Loucy (cell line): ENCODE data around the gene TSSC4.

ENCODE experiments used
- H2AFZ ChIP-seq: fragments of 200-600 bp; sonication (generic); 2 replicates; pipeline ENCODE4 v1.6.0; 2016; ENCODE audit warnings: antibody characterized with exemption, mild to moderate bottlenecking, low read length, moderate library complexity
- H3F3A ChIP-seq: fragments of 200-600 bp; 2 replicates; pipeline ENCODE4 v1.6.0; 2016; ENCODE audit warnings: antibody characterized with exemption, low read depth, mild to moderate bottlenecking
- H3K27me3 ChIP-seq: fragments of 200-600 bp; sonication (generic); 2 replicates; pipeline ENCODE4 v1.6.1; 2014; ENCODE audit warnings: low read length, mild to moderate bottlenecking; ENCODE audit not compliant: insufficient read depth, poor library complexity, severe bottlenecking
- H3K36me3 ChIP-seq: fragments of 200-600 bp; sonication (generic); 2 replicates; pipeline ENCODE4 v1.6.1; 2016; ENCODE audit warnings: low read length; ENCODE audit not compliant: insufficient read depth
- H3K4me1 ChIP-seq: fragments of 200-600 bp; sonication (generic); 2 replicates; pipeline ENCODE4 v1.5.1; 2014; ENCODE audit warnings: low read length, mild to moderate bottlenecking; ENCODE audit not compliant: insufficient read depth, poor library complexity, severe bottlenecking
- H3K4me2 ChIP-seq: fragments of 200-600 bp; sonication (generic); 2 replicates; pipeline ENCODE4 v1.6.0; 2014; ENCODE audit warnings: antibody characterized with exemption, low read length, low read depth, mild to moderate bottlenecking; ENCODE audit not compliant: poor library complexity, severe bottlenecking
- H3K4me3 ChIP-seq: fragments of 200-600 bp; sonication (generic); 2 replicates; pipeline ENCODE4 v1.5.1; 2014; ENCODE audit warnings: low read length, mild to moderate bottlenecking, mixed read lengths; ENCODE audit not compliant: poor library complexity, severe bottlenecking
- H3K79me2 ChIP-seq: fragments of 200-600 bp; sonication (generic); 2 replicates; pipeline ENCODE4 v1.6.1; 2014; ENCODE audit warnings: low read length; ENCODE audit not compliant: insufficient read depth
- H3K9ac ChIP-seq: fragments of 200-600 bp; sonication (generic); 2 replicates; pipeline ENCODE4 v1.6.0; 2014; ENCODE audit warnings: mild to moderate bottlenecking, low read depth, low read length, moderate library complexity; ENCODE audit not compliant: poor library complexity, severe bottlenecking
- H3K9me2 ChIP-seq: fragments of 200-600 bp; sonication (generic); replicated peaks from 2 replicates; pipeline ENCODE4 v1.6.1; 2016; ENCODE audit warnings: low read depth, low read length, mixed read lengths
- H3K9me3 ChIP-seq: fragments of 200-600 bp; sonication (generic); 2 replicates; pipeline ENCODE4 v1.6.1; 2014; ENCODE audit warnings: mild to moderate bottlenecking, antibody characterized with exemption, low read length, low read depth; ENCODE audit not compliant: insufficient read depth
- H4K20me1 ChIP-seq: fragments of 200-600 bp; sonication (generic); 2 replicates; pipeline ENCODE4 v1.6.0; 2014; ENCODE audit warnings: antibody characterized with exemption, low read length, mild to moderate bottlenecking; ENCODE audit not compliant: insufficient read depth, poor library complexity, severe bottlenecking
- EZH2phosphoT487 ChIP-seq: fragments of 200-600 bp; IDR thresholded peaks from 2 replicates; pipeline ENCODE4 v1.6.1; 2018; ENCODE audit warnings: antibody characterized with exemption, mild to moderate bottlenecking, moderate library complexity, borderline replicate concordance
- TF ChIP-seq, protein P1 (sequence below): fragments of 200-600 bp; sonication (generic); conservative IDR thresholded peaks from 2 replicates; pipeline ENCODE4 v1.5.1; 2014; ENCODE audit warnings: mild to moderate bottlenecking, antibody characterized with exemption, low read length

TSSC4 gene

DNA sequence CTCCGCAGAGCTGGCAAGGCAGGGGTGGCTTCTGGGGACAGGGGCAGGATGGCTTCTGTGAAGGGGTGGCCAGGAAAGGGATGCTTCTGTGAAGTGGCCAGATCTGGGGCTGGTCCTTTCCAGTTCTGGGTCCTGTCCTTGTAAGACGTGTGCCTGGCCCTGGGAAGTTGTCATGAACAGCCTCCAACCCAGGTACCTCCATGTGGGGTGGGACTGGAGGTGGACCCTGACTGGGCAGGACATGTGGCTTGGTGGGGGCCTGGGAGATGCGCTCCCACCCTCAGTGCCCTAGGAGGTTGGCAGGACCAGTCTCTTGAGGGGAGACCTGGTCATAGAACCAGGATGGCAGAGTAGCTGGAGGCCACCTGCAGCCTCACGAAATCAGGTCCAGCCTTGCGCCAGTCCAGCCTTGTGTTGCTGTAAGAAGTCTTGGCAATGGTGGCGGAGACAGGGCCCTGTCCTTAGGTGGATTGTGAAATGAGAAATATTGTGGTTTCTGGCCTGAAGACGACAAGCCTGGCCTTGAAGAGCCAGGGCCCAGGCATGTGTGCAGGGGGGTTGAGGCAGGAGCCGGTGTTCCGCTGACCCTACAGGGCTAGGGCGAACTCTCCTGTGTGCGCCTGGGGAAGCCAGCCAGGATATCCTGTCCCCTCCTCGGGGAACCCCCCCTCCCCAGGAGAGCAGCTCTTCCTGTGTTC is 46.9 kb downstream of the TSSC4 start:
- Histone ChIP-seq H3F3A (no peaks in the 10 kb centered on the region), H4K20me1 (no peaks in the 10 kb centered on the region), H3K4me1 (no peaks in the 10 kb centered on the region), H3K4me2 (no peak overlapping the region), H3K36me3 (no peaks in the 10 kb centered on the region), H2AFZ (no peak overlapping the region), H3K9me2 (no peaks in the 10 kb centered on the region), H3K79me2 (no peaks in the 10 kb centered on the region), H3K27me3 (no peaks in the 10 kb centered on the region), H3K9me3 (no peaks in the 10 kb centered on the region), H3K4me3 (no peak overlapping the region), H3K9ac (no peak overlapping the region)
- TF ChIP-seq EZH2phosphoT487, result no peak
- TF ChIP-seq, protein P1, sequence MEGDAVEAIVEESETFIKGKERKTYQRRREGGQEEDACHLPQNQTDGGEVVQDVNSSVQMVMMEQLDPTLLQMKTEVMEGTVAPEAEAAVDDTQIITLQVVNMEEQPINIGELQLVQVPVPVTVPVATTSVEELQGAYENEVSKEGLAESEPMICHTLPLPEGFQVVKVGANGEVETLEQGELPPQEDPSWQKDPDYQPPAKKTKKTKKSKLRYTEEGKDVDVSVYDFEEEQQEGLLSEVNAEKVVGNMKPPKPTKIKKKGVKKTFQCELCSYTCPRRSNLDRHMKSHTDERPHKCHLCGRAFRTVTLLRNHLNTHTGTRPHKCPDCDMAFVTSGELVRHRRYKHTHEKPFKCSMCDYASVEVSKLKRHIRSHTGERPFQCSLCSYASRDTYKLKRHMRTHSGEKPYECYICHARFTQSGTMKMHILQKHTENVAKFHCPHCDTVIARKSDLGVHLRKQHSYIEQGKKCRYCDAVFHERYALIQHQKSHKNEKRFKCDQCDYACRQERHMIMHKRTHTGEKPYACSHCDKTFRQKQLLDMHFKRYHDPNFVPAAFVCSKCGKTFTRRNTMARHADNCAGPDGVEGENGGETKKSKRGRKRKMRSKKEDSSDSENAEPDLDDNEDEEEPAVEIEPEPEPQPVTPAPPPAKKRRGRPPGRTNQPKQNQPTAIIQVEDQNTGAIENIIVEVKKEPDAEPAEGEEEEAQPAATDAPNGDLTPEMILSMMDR, result no peak

DNA sequence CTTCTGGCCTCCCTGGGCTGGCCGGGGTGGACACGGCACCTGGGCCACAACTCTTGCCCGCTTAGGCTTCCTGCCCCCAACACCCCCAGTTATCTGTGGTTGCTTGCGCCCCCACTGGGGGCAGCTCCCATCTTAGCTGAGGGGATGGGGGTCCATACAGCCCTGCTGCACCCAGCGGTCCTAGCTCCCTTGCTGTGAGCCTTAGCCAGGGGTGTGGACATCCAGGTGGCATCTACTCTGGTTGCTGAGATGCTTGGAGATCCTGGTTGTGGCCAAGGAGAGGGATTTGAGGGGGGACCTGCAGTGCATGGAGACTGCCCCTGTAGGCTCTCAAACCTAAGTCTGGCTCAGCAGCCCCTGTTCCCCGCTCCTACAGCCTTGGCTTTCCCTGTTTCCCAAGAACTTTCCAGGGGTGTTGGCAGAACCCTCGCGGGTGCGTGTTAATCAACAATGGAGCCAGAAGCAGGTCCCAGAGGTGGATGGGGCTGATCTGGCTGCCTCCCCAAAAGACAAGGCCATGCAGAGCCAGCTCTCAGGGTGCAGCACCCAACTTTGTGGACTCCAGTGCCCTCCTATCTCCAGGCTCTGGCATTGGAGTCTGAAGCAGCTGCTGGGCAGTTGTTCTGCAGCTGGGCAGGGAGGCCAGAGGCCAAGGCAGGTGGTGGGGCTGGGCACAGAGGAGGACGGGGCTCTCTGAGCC is 47.6 kb downstream of the TSSC4 start:
- Histone ChIP-seq H3K27me3 (no peaks in the 10 kb centered on the region), H3K79me2 (no peaks in the 10 kb centered on the region), H3K9me2 (no peaks in the 10 kb centered on the region), H3K36me3 (no peaks in the 10 kb centered on the region), H3K4me3 (no peak overlapping the region), H3K4me2 (no peak overlapping the region), H2AFZ (no peak overlapping the region), H3K9ac (no peak overlapping the region), H3K4me1 (no peaks in the 10 kb centered on the region), H4K20me1 (no peaks in the 10 kb centered on the region), H3F3A (no peaks in the 10 kb centered on the region), H3K9me3 (no peaks in the 10 kb centered on the region)
- TF ChIP-seq EZH2phosphoT487, result no peak
- TF ChIP-seq, protein P1, result no peak

DNA sequence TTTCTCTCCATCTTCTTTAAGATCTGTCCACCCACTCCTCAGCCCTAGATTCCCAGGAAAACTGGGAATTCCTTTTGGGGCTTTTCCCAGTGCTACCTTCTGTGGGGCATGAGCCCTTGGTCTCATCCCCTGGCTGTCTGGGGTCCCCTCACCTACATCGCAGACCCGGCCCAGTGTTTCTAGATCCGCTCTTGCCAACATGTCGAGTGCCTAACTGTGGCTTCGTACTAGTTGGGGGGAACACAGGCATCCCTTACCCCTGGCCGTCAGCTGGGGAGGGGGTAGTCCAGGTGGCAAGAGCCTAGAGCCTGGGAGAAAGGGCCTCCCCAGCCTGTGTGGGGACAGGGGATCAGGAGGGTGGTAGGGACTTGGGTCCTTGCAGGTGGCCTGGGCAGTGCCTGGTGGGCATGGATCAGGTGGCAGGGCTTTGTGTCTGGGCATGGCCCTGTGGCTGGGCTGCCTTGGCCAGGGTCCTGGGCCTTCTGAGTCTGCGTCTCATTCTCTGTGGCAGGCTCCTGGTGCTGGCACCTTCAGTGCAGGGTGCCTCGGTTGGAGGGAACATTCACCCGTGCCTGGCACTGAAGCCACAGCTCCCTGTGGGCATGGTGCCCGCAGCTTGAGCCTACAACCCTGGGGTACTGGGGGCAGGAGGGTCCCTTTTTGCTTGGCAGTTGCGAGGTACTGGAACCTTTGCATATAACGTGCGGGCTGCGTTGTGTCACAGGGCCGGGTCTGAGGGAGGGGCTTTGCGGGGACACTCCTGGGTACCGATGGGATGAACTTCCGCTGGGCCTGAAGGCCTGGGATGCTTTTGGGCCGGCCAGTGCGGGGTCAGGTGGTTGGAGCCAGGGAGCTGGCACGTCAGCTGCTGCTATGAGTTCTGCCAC is 48.4 kb downstream of the TSSC4 start:
- Histone ChIP-seq H3K9me3 (no peaks in the 10 kb centered on the region), H4K20me1 (no peaks in the 10 kb centered on the region), H3F3A (no peaks in the 10 kb centered on the region), H3K36me3 (no peaks in the 10 kb centered on the region), H2AFZ (no peak overlapping the region), H3K27me3 (no peaks in the 10 kb centered on the region), H3K9ac (no peak overlapping the region), H3K4me3 (no peak overlapping the region), H3K9me2 (no peaks in the 10 kb centered on the region), H3K79me2 (no peaks in the 10 kb centered on the region), H3K4me1 (no peaks in the 10 kb centered on the region), H3K4me2 (no peak overlapping the region)
- TF ChIP-seq, protein P1, result no peak
- no peak for TF ChIP-seq EZH2phosphoT487
